NT2/D1 (cell line): Measurements from ENCODE around the gene KRT82.

Source experiments
- SUZ12 ChIP-seq: IDR thresholded peaks from 2 replicates; pipeline ENCODE4 v1.6.1; 2011; ENCODE audit not compliant: insufficient read length, insufficient read depth; ENCODE audit errors: extremely low read depth
- YY1 ChIP-seq: IDR thresholded peaks from 2 replicates; pipeline ENCODE4 v1.6.1; 2011; ENCODE audit not compliant: insufficient read length, insufficient read depth
- ZNF274 ChIP-seq: IDR thresholded peaks from 2 replicates; pipeline ENCODE4 v1.6.1; 2011; ENCODE audit warnings: mild to moderate bottlenecking, low read depth, low read length

DNA sequence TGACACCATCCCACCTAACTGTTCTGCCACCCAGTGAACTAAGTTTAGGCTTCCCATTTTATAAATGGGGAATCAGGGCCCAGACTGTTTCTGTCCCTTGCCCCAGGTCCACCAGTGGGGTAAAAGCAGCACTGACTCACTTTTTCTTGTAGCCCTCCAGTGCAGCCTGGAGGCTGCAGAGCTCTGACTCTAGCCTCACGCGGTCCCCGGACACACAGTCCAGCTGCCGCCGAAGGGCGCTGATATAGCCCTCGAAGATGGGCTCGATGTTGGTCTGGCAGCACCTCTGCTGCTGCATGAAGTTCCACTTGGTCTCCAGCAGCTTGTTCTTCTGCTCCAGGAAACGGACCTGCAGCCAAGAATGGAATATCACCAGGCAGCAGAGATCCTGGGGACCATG lies 2.6 kb downstream of the KRT82 start:
- TF ChIP-seq YY1 (no peak), SUZ12 (no peak), ZNF274 (no peak)
